IPS-15b (cell line): ENCODE results near the gene FLNB.

Experiments
- H3K27me3 ChIP-seq: one replicate; pipeline ENCODE4 v1.6.1; 2013; ENCODE audit warnings: low read length; ENCODE audit not compliant: control insufficient read depth, insufficient read depth
- H3K36me3 ChIP-seq: one replicate; pipeline ENCODE4 v1.6.1; 2013; ENCODE audit warnings: low read length; ENCODE audit not compliant: control insufficient read depth, insufficient read depth
- H3K4me1 ChIP-seq: one replicate; pipeline ENCODE4 v1.6.1; 2013; ENCODE audit warnings: mild to moderate bottlenecking, low read length; ENCODE audit not compliant: control insufficient read depth, insufficient read depth
- H3K4me3 ChIP-seq: one replicate; pipeline ENCODE4 v1.5.1; 2013; ENCODE audit warnings: low read depth, low read length
- H3K9ac ChIP-seq: one replicate; pipeline ENCODE4 v1.6.1; 2013; ENCODE audit warnings: low read depth, mild to moderate bottlenecking, low read length
- H3K9me3 ChIP-seq: one replicate; pipeline ENCODE4 v1.6.1; 2013; ENCODE audit warnings: mild to moderate bottlenecking, low read length; ENCODE audit not compliant: control insufficient read depth, insufficient read depth

Gene FLNB

DNA sequence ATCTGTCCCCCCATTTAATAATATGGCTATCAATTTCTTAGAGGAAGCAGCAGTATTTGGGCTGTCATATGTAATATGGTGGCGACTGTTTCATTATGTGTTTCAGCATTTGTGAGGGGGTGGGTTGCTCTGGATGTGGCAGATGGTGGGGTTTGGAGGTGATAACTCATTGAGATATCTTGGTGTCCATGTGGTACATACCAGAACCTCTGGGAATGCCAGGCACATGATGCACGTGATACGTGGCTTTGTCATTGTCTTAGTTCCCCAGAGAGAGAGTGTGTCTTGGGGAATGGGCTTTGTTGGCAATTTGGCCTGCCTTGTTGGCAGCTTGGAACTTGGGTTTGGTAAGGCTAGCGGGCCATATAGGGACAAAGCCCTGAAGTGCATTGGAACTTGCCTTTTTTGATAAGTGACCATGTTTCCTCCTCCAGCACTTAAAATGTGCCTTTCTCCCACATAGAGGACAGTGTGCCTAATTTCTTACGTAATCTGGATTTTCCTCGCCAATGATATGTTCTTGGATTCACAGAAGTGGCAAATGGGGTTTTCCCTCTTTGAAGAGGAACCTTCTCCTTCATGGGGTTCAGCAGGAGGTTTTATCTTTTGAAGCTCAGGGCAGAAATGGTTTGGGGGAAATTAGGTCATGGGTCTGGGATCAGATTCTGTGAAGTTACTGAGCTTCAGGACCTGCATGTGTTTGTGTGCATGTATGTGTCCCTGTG, 123.0 kb downstream of the FLNB start:
- no peaks in the 10 kb centered on the region for H3K4me1 ChIP-seq
- H3K27me3 ChIP-seq, result no peaks in the 10 kb centered on the region
- peaks cover 85% of the 10 kb centered on the region for H3K36me3 ChIP-seq
- H3K9me3 ChIP-seq, result no peaks in the 10 kb centered on the region
- no peak overlapping the region for H3K4me3 ChIP-seq
- no peak overlapping the region for H3K9ac ChIP-seq

DNA sequence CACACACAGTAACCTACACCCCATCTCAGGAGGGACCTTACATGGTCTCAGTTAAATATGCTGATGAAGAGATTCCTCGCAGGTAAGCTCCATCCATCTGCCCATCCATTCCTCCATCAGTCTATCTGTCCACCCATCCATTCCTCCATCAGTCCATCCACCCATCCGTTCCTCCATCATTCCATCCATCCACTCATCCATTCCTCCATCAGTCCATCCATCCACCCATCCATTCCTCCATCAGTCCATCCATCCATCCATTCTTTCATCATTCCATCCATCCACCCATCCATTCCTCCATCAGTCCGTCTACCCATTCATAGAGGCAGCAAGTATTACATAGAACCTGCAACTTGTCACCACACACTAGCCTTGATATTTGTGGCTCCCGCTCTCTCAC, 124.6 kb downstream of the FLNB start:
- no peaks in the 10 kb centered on the region for H3K9me3 ChIP-seq
- H3K27me3 ChIP-seq, result no peaks in the 10 kb centered on the region
- no peak overlapping the region for H3K4me3 ChIP-seq
- H3K36me3 ChIP-seq, result peaks cover 88% of the 10 kb centered on the region
- H3K9ac ChIP-seq, result no peak overlapping the region
- no peaks in the 10 kb centered on the region for H3K4me1 ChIP-seq

DNA sequence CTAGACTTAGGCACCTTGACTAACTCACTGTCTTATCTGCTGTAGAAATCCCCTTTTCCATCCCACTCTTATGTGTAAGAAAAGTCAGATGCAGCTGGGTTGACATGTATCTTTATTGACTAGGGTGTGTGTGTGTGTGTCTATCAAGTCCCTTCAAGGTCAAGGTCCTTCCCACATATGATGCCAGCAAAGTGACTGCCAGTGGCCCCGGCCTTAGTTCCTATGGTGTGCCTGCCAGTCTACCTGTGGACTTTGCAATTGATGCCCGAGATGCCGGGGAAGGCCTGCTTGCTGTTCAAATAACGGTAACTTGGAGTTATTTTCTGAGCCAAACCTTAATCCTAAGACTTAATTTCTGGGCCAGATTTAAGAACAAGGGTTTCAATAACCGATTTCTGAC, 126.2 kb downstream of the FLNB start:
- Histone ChIP-seq H3K36me3 (peaks cover 84% of the 10 kb centered on the region), H3K27me3 (no peaks in the 10 kb centered on the region), H3K9me3 (no peaks in the 10 kb centered on the region), H3K9ac (no peak overlapping the region), H3K4me1 (no peaks in the 10 kb centered on the region), H3K4me3 (no peak overlapping the region)

DNA sequence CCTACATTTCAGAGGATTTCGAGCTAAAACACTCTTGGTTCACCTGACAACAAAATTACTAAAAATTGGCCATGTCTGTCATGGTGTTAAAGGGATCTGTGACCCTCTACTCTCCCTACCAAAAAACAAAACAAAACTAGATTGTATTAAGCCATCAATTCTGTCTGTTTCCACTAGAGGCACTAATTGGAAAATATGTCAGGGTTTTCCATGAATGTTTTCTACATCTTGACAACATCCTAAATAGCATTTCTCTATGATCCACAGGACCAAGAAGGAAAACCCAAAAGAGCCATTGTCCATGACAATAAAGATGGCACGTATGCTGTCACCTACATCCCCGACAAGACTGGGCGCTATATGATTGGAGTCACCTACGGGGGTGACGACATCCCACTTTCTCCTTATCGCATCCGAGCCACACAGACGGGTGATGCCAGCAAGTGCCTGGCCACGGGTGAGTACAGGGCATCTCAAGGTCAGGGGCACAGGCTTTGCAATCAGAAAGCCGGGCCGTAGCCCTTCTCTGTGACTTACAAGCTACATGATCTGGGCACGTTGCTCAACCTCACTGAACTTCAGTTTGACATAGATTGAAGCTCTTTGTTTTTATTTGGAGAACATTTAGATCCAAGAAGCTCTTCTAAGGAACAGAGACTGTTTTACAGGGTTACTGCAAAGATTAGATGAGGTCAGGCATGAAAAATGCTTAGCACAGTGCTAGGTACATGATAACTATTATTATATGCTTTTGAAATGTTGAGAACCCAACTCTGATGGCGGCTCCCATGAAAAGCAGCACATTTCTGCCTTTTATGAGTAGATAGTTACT, 127.7 kb downstream of the FLNB start:
- H3K27me3 ChIP-seq, result no peaks in the 10 kb centered on the region
- H3K36me3 ChIP-seq, result peaks cover 84% of the 10 kb centered on the region
- no peak overlapping the region for H3K4me3 ChIP-seq
- no peaks in the 10 kb centered on the region for H3K9me3 ChIP-seq
- H3K4me1 ChIP-seq, result no peaks in the 10 kb centered on the region
- H3K9ac ChIP-seq, result no peak overlapping the region

DNA sequence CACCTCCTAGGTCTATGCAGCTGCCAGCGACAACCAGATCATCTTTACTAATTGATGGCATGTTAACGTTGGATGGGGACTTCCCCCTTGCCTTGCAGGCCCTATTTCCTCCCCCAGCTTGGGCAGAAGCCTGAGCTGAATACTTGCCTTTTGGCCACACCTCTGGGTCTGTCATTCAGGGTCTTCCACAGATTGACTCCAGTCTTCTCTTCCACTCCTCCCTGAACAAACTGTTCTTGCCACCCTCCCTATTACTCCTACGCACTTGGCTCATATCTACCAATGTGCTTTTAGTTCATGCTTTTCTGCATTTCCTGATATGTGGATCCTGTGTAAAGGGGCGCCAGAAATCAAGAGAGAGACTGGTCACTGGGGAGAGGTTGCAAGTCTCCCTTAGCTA, 129.1 kb downstream of the FLNB start:
- no peaks in the 10 kb centered on the region for H3K9me3 ChIP-seq
- peaks cover 84% of the 10 kb centered on the region for H3K36me3 ChIP-seq
- H3K4me3 ChIP-seq, result no peak overlapping the region
- H3K9ac ChIP-seq, result no peak overlapping the region
- no peaks in the 10 kb centered on the region for H3K4me1 ChIP-seq
- H3K27me3 ChIP-seq, result no peaks in the 10 kb centered on the region

DNA sequence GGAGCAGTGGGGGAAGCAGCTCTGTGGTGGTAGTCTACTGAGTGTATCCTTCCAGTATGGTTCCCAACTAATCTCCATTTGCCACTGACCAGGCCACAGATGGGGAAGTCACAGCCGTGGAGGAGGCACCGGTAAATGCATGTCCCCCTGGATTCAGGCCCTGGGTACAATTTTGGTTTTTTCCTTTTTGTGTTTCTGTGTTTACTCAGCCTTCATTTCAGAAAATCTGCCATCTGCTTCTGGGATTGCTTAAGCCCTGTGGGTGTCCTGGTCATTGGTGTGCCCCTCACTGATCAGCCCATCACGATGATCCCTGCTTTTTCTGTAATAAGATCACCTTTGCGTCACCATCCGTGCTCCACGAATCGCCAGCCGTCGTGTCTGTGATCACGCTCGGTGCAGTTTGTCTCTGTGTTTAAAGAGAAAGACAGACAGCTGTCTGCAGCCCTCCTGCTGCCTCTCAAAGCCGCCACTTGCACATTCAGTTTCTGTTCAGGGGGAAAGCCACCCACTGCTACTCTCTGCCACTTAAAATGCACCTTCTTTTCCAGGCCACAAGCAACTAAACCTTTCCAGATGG, 133.6 kb downstream of the FLNB start:
- Histone ChIP-seq H3K4me1 (no peaks in the 10 kb centered on the region), H3K9me3 (no peaks in the 10 kb centered on the region), H3K36me3 (peaks cover 74% of the 10 kb centered on the region), H3K4me3 (no peak overlapping the region), H3K9ac (no peak overlapping the region), H3K27me3 (no peaks in the 10 kb centered on the region)

DNA sequence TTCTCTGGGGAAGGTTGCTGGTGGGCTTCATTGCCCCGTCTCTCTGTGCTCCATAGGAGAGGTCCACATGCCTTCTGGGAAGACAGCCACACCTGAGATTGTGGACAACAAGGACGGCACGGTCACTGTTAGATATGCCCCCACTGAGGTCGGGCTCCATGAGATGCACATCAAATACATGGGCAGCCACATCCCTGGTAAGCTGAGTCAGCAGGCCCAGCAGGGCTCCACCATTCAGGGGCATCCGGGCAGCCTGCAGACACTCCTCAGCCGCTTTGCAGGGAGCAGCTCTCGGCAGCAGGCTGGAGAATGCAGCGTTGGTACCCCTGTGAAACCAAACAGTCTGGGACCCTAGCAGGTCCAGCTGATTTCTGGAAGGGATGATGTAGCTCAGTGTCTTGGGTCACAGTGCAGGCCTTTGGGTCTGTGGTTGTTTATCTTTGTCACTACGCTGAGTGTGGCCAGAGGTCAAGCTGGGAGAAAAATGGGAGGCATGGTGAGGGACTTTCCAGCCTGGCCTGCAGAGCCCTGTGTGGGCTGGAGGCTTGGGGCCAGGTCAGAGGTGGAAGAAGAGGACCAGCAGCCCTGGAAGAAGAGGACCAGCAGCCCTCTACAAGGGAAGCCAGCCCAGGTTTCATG, 135.3 kb downstream of the FLNB start:
- Histone ChIP-seq H3K9me3 (no peaks in the 10 kb centered on the region), H3K4me1 (no peaks in the 10 kb centered on the region), H3K9ac (no peak overlapping the region), H3K36me3 (peaks cover 69% of the 10 kb centered on the region), H3K27me3 (no peaks in the 10 kb centered on the region), H3K4me3 (no peak overlapping the region)

DNA sequence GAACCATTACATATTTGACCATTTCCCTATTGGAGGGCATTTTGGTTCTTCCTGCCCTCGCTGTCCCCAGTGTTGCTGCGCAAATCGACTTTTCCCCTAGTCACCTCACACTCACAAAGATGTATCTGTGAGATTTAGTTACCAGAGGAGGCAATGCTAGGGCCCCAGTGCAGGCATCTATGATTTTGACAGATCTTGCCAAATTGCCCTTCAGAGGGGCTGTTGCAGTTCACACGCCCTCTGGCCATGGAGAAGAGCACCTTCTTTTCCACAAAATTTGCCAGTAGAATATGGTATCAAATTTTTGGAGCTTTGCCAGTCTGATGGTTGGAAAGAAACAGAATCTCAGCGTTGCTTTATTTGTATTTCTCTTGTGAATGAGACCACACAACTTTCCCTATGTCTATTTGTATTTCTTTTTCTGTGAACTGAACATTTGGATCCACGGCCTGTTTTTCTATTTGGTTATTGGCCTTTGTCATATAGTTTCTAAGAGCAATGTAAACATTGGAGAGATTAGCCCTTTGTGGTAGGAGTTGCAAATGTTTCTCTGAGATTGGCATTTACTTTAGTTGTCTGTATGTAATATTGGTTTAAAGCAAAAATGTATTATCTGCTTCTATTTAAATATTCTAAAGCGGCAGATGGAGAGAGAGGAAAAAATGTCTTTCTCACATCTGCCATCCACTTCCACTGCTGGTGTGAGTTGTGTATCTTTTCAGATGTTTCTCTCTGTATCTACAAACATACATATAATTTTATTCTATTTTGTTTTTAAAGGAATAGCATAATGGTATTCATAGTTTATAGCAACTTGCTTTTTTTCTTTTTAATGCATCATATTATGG, 136.5 kb downstream of the FLNB start:
- peaks cover 72% of the 10 kb centered on the region for H3K36me3 ChIP-seq
- H3K9ac ChIP-seq, result no peak overlapping the region

DNA sequence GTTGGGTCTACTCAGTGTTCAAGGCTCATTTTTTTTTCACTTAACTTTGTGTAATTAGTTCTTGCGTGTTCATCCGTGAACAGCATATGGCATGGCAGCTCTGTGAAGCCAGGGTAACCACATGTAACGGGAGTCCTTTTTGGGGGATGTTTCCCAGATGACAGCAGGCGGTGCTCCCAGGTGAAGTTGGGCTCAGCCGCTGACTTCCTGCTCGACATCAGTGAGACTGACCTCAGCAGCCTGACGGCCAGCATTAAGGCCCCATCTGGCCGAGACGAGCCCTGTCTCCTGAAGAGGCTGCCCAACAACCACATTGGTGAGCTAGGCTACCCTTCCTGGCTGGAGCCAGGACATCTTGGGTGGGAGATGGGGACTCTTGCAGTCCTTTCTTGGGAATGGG, 139.8 kb downstream of the FLNB start:
- Histone ChIP-seq H3K4me3 (no peak overlapping the region), H3K4me1 (no peaks in the 10 kb centered on the region), H3K9ac (no peak overlapping the region), H3K9me3 (no peaks in the 10 kb centered on the region), H3K36me3 (peaks cover 75% of the 10 kb centered on the region), H3K27me3 (no peaks in the 10 kb centered on the region)

More for the DNA sequence above, 136.5 kb downstream of the FLNB start:
- Histone ChIP-seq H3K4me1 (no peaks in the 10 kb centered on the region), H3K4me3 (no peak overlapping the region), H3K9me3 (no peaks in the 10 kb centered on the region), H3K27me3 (no peaks in the 10 kb centered on the region)

DNA sequence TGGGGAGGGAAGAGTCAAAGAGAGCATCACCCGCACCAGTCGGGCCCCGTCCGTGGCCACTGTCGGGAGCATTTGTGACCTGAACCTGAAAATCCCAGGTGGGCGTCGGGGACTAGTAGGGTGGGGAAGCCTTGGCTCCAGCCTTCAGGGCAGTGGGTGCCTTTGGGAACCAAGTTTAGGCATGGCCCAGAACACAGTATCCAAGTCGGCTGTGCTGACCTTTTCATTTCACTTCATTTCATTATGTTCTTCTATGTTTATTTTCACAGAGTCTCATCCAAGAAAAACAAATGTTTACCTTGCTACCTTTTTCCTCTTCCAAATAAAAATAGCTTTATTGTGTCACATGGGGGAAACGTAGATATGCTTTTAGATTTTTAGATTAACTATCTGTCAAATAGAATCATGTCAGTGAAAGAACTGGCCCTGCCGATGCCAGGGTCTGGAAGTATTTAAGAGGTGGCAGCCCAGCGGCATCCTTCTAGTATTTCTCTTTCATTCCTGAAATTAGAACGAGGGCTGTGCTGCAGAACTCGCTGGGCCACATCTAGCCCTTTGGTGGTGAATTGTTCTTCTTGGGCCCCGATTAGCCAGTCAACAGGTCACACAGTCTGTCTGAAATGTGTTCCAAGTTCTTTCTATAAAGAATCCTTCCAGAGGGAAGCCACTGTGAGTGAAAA, 142.0 kb downstream of the FLNB start:
- H3K9me3 ChIP-seq, result no peaks in the 10 kb centered on the region
- H3K36me3 ChIP-seq, result peaks cover 82% of the 10 kb centered on the region
- no peaks in the 10 kb centered on the region for H3K4me1 ChIP-seq
- H3K4me3 ChIP-seq, result no peak overlapping the region
- H3K9ac ChIP-seq, result no peak overlapping the region
- no peaks in the 10 kb centered on the region for H3K27me3 ChIP-seq
